ENCODE results near the gene RYR3.

GRCh38 chr15:33581032-33581431 lies 270.3 kb downstream of the RYR3 start:
- TF ChIP-seq CTCF (IDR thresholded peaks at IDR 0.05), result no peak
- no peak for TF ChIP-seq ZFX (IDR thresholded peaks at IDR 0.05; ENCODE audit: borderline replicate concordance)
